Measurements from ENCODE around the gene HOXC5. TPM values are rescaled to one million over a fixed set of nuclear protein-coding genes. Genes with fewer than 3 reads are reported as not detected.

Gene HOXC5
- polyA plus RNA-seq, 1 donor, result 1.8 TPM

DNA sequence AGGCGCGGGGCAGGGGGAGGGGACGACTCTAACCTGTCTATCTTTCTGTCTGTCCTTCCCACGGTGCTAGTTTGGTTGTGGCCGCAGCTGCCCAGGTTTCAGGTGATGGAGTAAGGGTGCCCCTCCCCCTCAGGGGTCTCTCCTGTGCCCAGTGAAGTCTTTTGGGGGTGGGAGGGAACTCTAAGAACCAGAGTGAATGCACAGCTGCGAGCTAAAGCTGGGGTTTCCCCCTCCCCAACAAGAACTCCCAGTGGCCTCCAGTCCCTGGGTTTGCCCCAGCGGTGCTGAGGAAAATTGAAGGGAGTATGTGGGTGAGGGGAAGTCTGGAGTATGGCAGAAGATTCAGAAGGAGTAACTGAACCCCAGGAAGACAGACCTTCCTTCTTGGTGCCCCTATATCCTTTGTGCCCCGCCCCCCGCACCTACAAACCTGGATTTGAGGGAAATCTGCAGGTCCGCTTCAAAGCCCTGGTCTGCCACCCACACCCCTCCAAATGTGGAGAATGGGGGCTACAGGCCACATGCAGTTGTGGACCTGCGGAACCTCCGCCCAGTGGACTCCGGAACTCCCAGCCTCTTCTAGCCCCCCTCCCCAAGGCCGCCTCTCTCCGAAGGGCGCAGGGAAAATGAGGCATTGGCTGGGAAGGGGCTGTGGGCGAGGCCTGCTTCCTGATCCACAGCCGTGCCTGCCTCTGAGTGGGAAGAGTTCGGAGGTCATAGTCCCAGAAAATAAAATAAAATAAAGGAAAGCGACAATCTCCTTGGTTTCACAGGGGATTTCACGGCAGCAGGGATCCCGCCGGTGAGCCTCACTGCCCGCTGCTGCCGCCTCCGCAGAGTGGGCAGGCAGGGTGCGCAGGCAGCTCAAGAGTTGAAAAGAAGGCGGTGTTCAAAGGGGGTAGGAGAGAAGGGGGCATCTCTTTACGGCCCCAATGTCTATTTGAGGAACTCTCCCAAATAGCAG lies 36.3 kb upstream of the HOXC5 start:
- Histone ChIP-seq H3K36me3 (ENCODE audit: control insufficient read depth, insufficient read depth, low read length) (no peaks in the 10 kb centered on the region), H3K9me3 (ENCODE audit: control insufficient read depth, low read depth, low read length) (peaks cover 31% of the 10 kb centered on the region), H3K27me3 (ENCODE audit: control insufficient read depth, insufficient read depth, low read length) (peaks cover 100% of the 10 kb centered on the region), H3K4me1 (ENCODE audit: control insufficient read depth, insufficient read depth, low read length) (peaks cover 21% of the 10 kb centered on the region), H3K4me3 (ENCODE audit: low read length) (no peak overlapping the region), H3K27ac (ENCODE audit: low read length) (no peak overlapping the region)
- DNase-seq, result no peak
- WGBS (ENCODE audit: insufficient coverage, low lambda C conversion rate), result no CpG with 5 or more reads among the region's 29 CpGs

DNA sequence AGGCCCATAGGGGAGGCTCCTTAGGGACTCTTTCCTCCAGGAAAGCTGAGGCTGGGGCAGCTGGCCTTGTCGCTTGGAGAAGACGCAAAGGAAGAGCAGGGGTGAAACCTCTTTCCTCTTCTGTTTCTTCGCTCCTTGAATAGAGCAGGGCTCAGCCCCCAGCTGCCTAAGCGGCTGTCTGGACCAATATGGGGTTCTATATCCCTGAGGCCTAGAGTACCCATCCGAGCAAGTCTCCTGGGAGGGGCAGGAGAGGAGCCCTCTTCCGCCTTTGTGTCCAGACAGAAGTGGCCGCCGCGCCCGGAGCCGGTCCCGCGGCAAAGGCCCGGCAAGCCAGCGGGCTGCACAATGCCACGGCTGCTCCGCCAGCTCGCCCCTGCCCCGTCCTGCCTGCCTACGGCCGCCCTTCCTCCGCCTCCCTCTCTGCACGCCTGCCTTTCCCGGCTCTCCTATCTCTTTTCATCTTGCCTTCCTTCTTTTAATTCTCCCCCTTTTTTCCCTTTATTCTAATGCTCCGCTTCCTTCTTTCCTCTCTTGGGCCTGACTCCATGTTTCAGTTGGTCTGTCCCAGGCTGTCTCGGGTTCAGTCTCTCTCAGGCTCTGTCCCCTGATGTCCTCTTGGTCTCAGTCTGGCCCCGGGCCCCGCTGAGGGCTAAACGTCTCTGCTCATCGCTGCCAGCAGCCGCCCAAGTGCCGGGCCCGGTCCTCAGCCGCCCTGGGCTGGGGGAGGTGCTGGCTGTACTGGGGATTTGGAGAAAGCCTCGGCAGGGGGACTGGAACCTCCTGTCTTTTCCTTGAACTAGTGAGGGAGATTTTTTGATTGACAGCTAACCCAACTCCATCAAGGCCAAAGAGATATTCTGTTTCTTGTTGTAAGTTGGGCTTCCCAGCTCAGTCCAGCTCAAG lies 35.4 kb upstream of the HOXC5 start:
- no peak overlapping the region for H3K27ac ChIP-seq (ENCODE audit: low read length)
- peaks cover 100% of the 10 kb centered on the region for H3K27me3 ChIP-seq (ENCODE audit: control insufficient read depth, insufficient read depth, low read length)
- no peak for DNase-seq
- H3K4me1 ChIP-seq (ENCODE audit: control insufficient read depth, insufficient read depth, low read length), result peaks cover 21% of the 10 kb centered on the region
- peaks cover 31% of the 10 kb centered on the region for H3K9me3 ChIP-seq (ENCODE audit: control insufficient read depth, low read depth, low read length)
- WGBS (ENCODE audit: insufficient coverage, low lambda C conversion rate), result 10% methylated on average over 7 of the region's 35 CpGs
- H3K4me3 ChIP-seq (ENCODE audit: low read length), result no peak overlapping the region
- no peaks in the 10 kb centered on the region for H3K36me3 ChIP-seq (ENCODE audit: control insufficient read depth, insufficient read depth, low read length)

DNA sequence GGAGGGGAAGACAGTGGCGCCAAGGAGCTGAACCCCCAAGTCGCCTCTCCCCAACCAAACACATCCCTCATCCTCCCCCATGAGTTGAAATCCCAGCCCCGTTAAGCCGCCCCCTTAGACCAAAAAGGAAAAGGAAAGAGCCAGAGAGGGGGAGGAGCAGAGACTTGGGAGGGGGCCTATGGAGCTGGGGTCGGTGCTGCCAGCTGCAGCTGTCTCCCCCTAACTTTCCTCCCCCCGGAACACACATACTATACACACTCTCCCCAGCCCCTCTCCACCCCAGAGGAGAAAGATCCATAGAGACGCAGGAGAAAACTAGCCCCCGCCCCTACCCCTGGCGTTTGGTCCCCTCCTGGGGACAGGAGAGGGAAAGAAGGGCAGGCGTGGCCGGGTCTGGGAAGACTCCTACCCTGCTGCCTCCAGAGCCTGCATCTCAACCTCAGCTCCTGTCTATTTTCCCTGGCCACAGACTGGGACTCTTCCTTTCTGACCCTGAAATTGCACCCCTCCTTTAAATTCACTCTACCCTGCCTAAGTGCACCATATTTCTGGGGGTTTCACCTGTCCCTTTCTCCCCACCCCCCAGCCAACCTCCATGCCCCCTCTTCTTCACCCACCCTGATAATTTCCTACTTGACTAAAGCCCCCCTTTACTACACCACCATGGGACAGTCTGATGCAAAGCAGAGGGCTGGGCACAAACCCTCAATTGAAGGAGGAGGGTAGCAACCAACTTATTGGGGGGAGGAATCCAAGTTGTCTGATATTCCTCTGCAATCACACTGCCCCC lies 34.5 kb upstream of the HOXC5 start:
- Histone ChIP-seq H3K27ac (ENCODE audit: low read length) (no peak overlapping the region), H3K9me3 (ENCODE audit: control insufficient read depth, low read depth, low read length) (peaks cover 31% of the 10 kb centered on the region), H3K4me1 (ENCODE audit: control insufficient read depth, insufficient read depth, low read length) (peaks cover 21% of the 10 kb centered on the region), H3K27me3 (ENCODE audit: control insufficient read depth, insufficient read depth, low read length) (peaks cover 100% of the 10 kb centered on the region), H3K36me3 (ENCODE audit: control insufficient read depth, insufficient read depth, low read length) (no peaks in the 10 kb centered on the region), H3K4me3 (ENCODE audit: low read length) (no peak overlapping the region)
- no peak for DNase-seq
- no CpG with 5 or more reads among the region's 11 CpGs for WGBS (ENCODE audit: insufficient coverage, low lambda C conversion rate)

DNA sequence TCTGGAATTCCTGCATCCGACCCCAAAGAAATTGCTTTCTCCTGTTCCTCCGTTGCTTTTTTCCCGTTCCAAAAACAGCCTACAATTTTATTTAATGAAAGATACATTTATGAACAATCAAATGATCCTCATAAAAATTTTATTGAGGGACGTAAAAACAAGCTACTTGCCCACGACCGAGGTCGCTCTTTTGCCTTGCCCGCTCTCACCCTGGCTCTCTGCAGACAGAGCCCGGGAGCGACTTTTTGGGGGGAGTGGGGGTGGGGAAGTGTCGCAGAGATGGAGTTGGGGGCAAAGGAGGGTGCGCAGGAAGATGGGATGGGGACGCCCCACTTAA lies 34.0 kb upstream of the HOXC5 start:
- H3K9me3 ChIP-seq (ENCODE audit: control insufficient read depth, low read depth, low read length), result peaks cover 30% of the 10 kb centered on the region
- peaks cover 100% of the 10 kb centered on the region for H3K27me3 ChIP-seq (ENCODE audit: control insufficient read depth, insufficient read depth, low read length)
- no peak for DNase-seq
- H3K4me3 ChIP-seq (ENCODE audit: low read length), result no peak overlapping the region
- WGBS (ENCODE audit: insufficient coverage, low lambda C conversion rate), result 12% methylated on average over 3 of the region's 13 CpGs
- no peaks in the 10 kb centered on the region for H3K36me3 ChIP-seq (ENCODE audit: control insufficient read depth, insufficient read depth, low read length)
- H3K27ac ChIP-seq (ENCODE audit: low read length), result no peak overlapping the region
- H3K4me1 ChIP-seq (ENCODE audit: control insufficient read depth, insufficient read depth, low read length), result peaks cover 20% of the 10 kb centered on the region

DNA sequence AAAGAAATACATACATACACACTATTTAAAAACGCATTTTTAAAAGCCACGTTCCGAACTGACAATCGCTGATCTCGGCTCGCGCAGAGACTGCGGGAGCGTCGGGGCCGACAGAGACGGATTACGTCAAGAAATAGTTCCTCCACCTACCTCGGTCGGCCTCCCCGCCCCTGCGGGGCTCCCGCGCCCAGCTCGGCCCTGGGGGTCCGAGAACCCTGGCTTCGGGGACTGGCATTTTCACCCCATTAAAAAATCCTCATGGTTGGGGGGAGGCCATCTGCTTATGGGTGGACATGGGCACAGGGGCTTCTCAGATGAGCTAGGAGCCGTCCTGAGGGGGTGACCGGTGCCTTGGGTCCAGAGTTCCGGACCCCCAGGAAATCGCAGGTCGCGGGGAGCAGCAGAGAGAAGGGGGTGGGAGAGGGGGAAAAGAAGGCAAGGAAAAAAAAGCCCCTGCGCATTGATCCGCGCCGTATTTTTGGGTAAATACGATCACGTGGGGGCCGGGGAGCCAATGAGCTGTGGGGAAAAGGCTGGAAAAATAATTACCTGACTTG lies 33.2 kb upstream of the HOXC5 start:
- peaks cover 24% of the 10 kb centered on the region for H3K9me3 ChIP-seq (ENCODE audit: control insufficient read depth, low read depth, low read length)
- no CpG with 5 or more reads among the region's 35 CpGs for WGBS (ENCODE audit: insufficient coverage, low lambda C conversion rate)
- peak overlapping the region; percentile 45 for H3K4me3 ChIP-seq (ENCODE audit: low read length)
- H3K4me1 ChIP-seq (ENCODE audit: control insufficient read depth, insufficient read depth, low read length), result peaks cover 16% of the 10 kb centered on the region
- no peak overlapping the region for H3K27ac ChIP-seq (ENCODE audit: low read length)
- peaks cover 100% of the 10 kb centered on the region for H3K27me3 ChIP-seq (ENCODE audit: control insufficient read depth, insufficient read depth, low read length)
- no peaks in the 10 kb centered on the region for H3K36me3 ChIP-seq (ENCODE audit: control insufficient read depth, insufficient read depth, low read length)
- no peak for DNase-seq

DNA sequence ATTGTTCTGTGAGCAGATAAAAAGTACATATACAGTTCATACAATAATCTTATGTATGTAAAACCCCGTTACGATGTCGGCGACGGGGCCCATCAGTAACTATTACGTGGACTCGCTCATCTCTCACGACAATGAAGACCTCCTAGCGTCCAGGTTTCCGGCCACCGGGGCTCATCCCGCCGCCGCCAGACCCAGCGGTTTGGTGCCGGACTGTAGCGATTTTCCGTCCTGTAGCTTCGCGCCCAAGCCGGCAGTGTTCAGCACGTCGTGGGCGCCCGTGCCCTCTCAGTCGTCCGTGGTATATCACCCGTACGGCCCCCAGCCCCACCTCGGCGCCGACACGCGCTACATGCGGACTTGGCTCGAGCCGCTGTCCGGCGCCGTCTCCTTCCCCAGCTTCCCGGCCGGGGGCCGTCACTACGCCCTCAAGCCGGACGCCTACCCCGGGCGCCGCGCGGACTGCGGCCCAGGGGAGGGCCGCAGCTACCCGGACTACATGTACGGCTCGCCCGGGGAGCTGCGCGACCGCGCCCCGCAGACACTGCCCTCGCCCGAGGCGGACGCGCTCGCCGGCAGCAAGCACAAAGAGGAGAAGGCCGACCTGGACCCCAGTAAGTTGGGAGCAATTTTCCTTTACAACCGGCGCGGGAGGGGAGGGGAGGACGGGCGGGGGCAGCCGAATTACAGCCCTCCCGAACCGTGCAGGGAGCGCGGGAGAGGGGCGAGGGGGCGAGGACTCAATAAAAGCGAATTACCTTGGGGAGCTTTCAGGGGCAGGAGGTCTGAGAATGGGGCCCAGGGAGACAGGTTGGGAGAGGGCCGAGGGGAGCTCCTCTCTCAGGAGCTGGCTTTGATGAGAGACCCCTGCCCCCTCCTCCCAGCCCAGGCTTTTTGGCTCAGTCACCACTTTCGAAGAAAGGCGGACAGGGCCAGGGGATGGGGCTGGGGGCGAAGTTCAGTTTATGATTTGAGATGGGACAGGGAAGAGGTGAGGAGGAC lies 32.4 kb upstream of the HOXC5 start, which contains the start of gene HOXC9:
Gene HOXC9 (plus strand): TSS at position 46 of the 999 bp plus-strand sequence. CDS start 28 bp downstream, at position 74.
- no CpG with 5 or more reads among the region's 87 CpGs for WGBS (ENCODE audit: insufficient coverage, low lambda C conversion rate)

DNA sequence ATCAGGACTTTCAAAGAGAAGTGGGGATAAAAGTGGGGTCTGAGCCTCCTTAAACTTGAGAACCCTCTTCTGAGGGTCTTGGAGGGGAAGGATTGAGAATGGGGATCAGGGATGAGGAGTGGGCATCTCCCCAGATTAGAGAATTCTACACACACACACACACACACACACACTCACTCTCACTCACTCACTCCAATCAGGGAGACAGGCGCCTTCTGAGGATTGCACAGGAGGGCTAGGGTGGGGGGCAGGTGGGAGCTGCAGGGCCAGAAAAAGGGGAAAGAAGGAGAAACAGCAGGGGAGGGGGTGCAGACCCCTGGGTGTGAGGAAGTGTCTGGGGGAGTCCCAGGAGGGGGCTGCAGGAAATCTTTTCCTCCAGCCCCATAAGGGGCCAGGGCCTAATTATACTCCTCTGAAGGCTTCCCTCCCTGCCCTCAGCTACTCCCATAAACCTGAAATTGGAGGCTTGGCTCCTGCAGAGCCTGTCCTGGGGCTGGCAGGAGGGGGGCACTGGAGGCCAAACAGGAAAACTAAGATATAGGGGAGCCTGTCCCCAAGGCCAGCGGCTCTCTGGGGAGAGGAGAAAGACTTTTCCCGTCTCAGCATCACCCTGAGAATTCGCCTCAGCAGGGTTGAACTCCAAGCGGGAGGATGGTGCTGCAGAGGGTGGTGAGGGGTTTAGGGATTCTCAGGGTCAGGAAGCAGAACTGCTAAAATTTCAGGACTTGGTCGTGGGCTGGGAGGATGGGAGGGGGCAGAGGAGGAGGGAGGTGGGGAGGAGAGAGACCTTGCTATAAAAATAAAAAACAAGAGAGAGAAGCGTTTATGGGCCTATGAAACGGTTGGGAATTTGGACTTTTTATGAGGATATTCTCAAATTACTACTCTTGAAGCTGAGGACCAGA lies 31.3 kb upstream of the HOXC5 start:
- Histone ChIP-seq H3K27ac (ENCODE audit: low read length) (no peak overlapping the region), H3K27me3 (ENCODE audit: control insufficient read depth, insufficient read depth, low read length) (peaks cover 97% of the 10 kb centered on the region), H3K4me1 (ENCODE audit: control insufficient read depth, insufficient read depth, low read length) (peaks cover 17% of the 10 kb centered on the region), H3K36me3 (ENCODE audit: control insufficient read depth, insufficient read depth, low read length) (no peaks in the 10 kb centered on the region), H3K4me3 (ENCODE audit: low read length) (no peak overlapping the region), H3K9me3 (ENCODE audit: control insufficient read depth, low read depth, low read length) (peaks cover 19% of the 10 kb centered on the region)
- no peak for DNase-seq
- WGBS (ENCODE audit: insufficient coverage, low lambda C conversion rate), result no CpG with 5 or more reads among the region's 8 CpGs

More for the DNA sequence above, 32.4 kb upstream of the HOXC5 start, which contains the start of gene HOXC9:
- Histone ChIP-seq H3K9me3 (ENCODE audit: control insufficient read depth, low read depth, low read length) (peaks cover 25% of the 10 kb centered on the region), H3K36me3 (ENCODE audit: control insufficient read depth, insufficient read depth, low read length) (no peaks in the 10 kb centered on the region), H3K4me3 (ENCODE audit: low read length) (peak within 1 kb of the TSS; percentile 45), H3K27me3 (ENCODE audit: control insufficient read depth, insufficient read depth, low read length) (peaks cover 100% of the 10 kb centered on the region), H3K4me1 (ENCODE audit: control insufficient read depth, insufficient read depth, low read length) (peaks cover 16% of the 10 kb centered on the region), H3K27ac (ENCODE audit: low read length) (no peak within 1 kb of the TSS)
- DNase-seq, result no peak

DNA sequence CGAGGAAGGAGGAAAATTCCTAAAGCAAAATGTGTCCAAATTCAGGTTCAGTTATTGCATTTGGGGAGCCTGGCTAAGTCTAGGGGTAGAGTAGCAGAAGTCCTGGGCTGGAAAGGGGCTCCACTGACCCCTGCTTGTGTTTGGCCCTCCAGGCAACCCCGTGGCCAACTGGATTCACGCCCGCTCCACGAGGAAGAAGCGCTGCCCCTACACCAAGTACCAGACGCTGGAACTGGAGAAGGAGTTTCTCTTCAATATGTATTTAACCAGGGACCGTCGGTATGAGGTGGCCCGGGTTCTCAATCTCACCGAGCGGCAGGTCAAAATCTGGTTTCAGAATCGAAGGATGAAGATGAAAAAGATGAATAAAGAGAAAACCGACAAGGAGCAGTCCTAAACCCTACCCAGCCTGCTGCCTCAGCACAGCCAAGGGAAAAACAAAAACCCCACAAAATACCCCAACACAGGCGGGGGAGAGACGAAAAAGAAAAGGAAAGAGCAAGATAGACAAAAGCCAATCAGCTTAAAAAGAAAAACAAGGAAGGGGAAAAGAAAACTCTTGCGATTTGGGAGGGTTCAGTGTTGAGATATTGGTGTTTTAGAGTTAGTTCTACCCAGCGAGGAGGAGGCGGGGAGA lies 30.5 kb upstream of the HOXC5 start:
- DNase-seq, result no peak
- 44% methylated on average over 4 of the region's 19 CpGs for WGBS (ENCODE audit: insufficient coverage, low lambda C conversion rate)
- peaks cover 26% of the 10 kb centered on the region for H3K4me1 ChIP-seq (ENCODE audit: control insufficient read depth, insufficient read depth, low read length)
- H3K27me3 ChIP-seq (ENCODE audit: control insufficient read depth, insufficient read depth, low read length), result peaks cover 97% of the 10 kb centered on the region
- no peaks in the 10 kb centered on the region for H3K36me3 ChIP-seq (ENCODE audit: control insufficient read depth, insufficient read depth, low read length)
- H3K4me3 ChIP-seq (ENCODE audit: low read length), result no peak overlapping the region
- no peak overlapping the region for H3K27ac ChIP-seq (ENCODE audit: low read length)
- H3K9me3 ChIP-seq (ENCODE audit: control insufficient read depth, low read depth, low read length), result peaks cover 14% of the 10 kb centered on the region

Measured in large intestine (tissue), 3 donors.